Smooth muscle cell (in vitro differentiated cells): ENCODE results near the gene ZNF22. TPM values are rescaled to one million over a fixed set of nuclear protein-coding genes. Genes with fewer than 3 reads are reported as not detected.
A peak's percentile ranks its signal among the peaks of the same experiment; 100 is the strongest.

Experiments used
- DNase-seq: peaks from one replicate; lab custom pipeline; 2025; ENCODE audit not compliant: unreplicated experiment; lab: John Stamatoyannopoulos, UW
- H2AFZ ChIP-seq: fragments of 200-600 bp; sonication (generic); 2 replicates; pipeline ENCODE4 v1.6.0; 2016; ENCODE audit warnings: antibody characterized with exemption, low read depth, mild to moderate bottlenecking
- H3F3A ChIP-seq: fragments of 200-600 bp; sonication (generic); 2 replicates; pipeline ENCODE4 v1.6.0; 2017; ENCODE audit warnings: antibody characterized with exemption, low read depth
- H3K27ac ChIP-seq: fragments of 200-600 bp; sonication (generic); 2 replicates; pipeline ENCODE4 v1.5.1; 2016; ENCODE audit warnings: low read depth, mild to moderate bottlenecking
- H3K27me3 ChIP-seq: fragments of 200-600 bp; sonication (generic); 2 replicates; pipeline ENCODE4 v1.6.1; 2016; ENCODE audit warnings: low read depth, mild to moderate bottlenecking
- H3K36me3 ChIP-seq: fragments of 200-600 bp; sonication (generic); 2 replicates; pipeline ENCODE4 v1.5.1; 2016; ENCODE audit warnings: low read depth
- H3K4me1 ChIP-seq: fragments of 200-600 bp; sonication (generic); 2 replicates; pipeline ENCODE4 v1.5.1; 2016; ENCODE audit warnings: low read depth
- H3K4me2 ChIP-seq: fragments of 200-600 bp; sonication (generic); 2 replicates; pipeline ENCODE4 v1.6.0; 2016; ENCODE audit warnings: mild to moderate bottlenecking
- H3K4me3 ChIP-seq: fragments of 200-600 bp; sonication (generic); 2 replicates; pipeline ENCODE4 v1.5.1; 2016; ENCODE audit warnings: mild to moderate bottlenecking
- H3K79me2 ChIP-seq: fragments of 200-600 bp; sonication (generic); 2 replicates; pipeline ENCODE4 v1.6.0; 2016; ENCODE audit warnings: low read depth, mild to moderate bottlenecking
- H3K9ac ChIP-seq: fragments of 200-600 bp; sonication (generic); 2 replicates; pipeline ENCODE4 v1.6.0; 2016; ENCODE audit warnings: low read depth
- H3K9me3 ChIP-seq: fragments of 200-600 bp; sonication (generic); replicated peaks from 2 replicates; pipeline ENCODE4 v1.5.1; 2016; ENCODE audit warnings: low read depth
- H4K20me1 ChIP-seq: fragments of 200-600 bp; sonication (generic); 2 replicates; pipeline ENCODE4 v1.6.0; 2016; ENCODE audit warnings: low read depth
- WGBS: methylation state at CpG from one replicate; pipeline ENCODE4 v1.1.7; 2016; ENCODE audit warnings: low lambda C conversion rate; 5-methylcytosine and 5-hydroxymethylcytosine counted together
- polyA plus RNA-seq: library from polyadenylated mRNA; unstranded; fragments of >200 nt; fragmentation: Nextera tagmentation; extraction: Ambion mirVana; gene quantifications from 2 replicates; pipeline ENCODE4 v1.2.1, GENCODE V29; 2016
- total RNA-seq: library from RNA; depleted of rRNA; stranded (reverse); fragments of >200 nt; gene quantifications from 2 replicates; pipeline ENCODE4 v1.2.3, GENCODE V29; 2014
- TF ChIP-seq, protein P1 (sequence below): fragments of 200-600 bp; sonication (generic); IDR thresholded peaks from 2 replicates; pipeline ENCODE4 v1.5.1; 2017; ENCODE audit warnings: borderline replicate concordance, mild to moderate bottlenecking, antibody characterized with exemption; ENCODE audit not compliant: insufficient read depth, poor library complexity, severe bottlenecking

ZNF22 gene
- total and polyA plus RNA-seq, 2 experiments from 2014 or later = 30.7 to 38.9 TPM

- 75% methylated on average over 12 of the region's 12 CpGs for WGBS
- no peaks in the 10 kb centered on the region for H3K27me3 ChIP-seq
- H3K9ac ChIP-seq = peak overlapping the region; percentile 84
- peak overlapping the region; percentile 66 for H3K4me3 ChIP-seq
- peaks cover 10% of the 10 kb centered on the region for H3K4me1 ChIP-seq
- H3K36me3 ChIP-seq = peaks cover 13% of the 10 kb centered on the region
- peaks cover 37% of the 10 kb centered on the region for H3K79me2 ChIP-seq
- no peaks in the 10 kb centered on the region for H3K9me3 ChIP-seq
- no peaks in the 10 kb centered on the region for H3F3A ChIP-seq
- H3K4me2 ChIP-seq = peak overlapping the region; percentile 87
- no peaks in the 10 kb centered on the region for H4K20me1 ChIP-seq
- peak overlapping the region; percentile 73 for H2AFZ ChIP-seq
- TF ChIP-seq, protein P1, sequence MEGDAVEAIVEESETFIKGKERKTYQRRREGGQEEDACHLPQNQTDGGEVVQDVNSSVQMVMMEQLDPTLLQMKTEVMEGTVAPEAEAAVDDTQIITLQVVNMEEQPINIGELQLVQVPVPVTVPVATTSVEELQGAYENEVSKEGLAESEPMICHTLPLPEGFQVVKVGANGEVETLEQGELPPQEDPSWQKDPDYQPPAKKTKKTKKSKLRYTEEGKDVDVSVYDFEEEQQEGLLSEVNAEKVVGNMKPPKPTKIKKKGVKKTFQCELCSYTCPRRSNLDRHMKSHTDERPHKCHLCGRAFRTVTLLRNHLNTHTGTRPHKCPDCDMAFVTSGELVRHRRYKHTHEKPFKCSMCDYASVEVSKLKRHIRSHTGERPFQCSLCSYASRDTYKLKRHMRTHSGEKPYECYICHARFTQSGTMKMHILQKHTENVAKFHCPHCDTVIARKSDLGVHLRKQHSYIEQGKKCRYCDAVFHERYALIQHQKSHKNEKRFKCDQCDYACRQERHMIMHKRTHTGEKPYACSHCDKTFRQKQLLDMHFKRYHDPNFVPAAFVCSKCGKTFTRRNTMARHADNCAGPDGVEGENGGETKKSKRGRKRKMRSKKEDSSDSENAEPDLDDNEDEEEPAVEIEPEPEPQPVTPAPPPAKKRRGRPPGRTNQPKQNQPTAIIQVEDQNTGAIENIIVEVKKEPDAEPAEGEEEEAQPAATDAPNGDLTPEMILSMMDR = no peak
- peak overlapping the region; percentile 75 for H3K27ac ChIP-seq
- no peak for DNase-seq
These were observed 478 bp upstream of the ZNF22 start for GRCh38 chr10:45000138-45000751.

GRCh38 chr10:45001381-45002148, 842 bp downstream of the ZNF22 start:
- WGBS = 22% methylated on average over 13 of the region's 13 CpGs
- H2AFZ ChIP-seq = peak overlapping the region; percentile 77

GRCh38 chr10:45003432-45004000, 2.8 kb downstream of the ZNF22 start:
- Histone ChIP-seq H3K9me3 (no peaks in the 10 kb centered on the region), H3K9ac (no peak overlapping the region)
- DNase-seq = no peak

More at GRCh38 chr10:45001381-45002148, 842 bp downstream of the ZNF22 start:
- no peaks in the 10 kb centered on the region for H4K20me1 ChIP-seq
- H3K79me2 ChIP-seq = peaks cover 37% of the 10 kb centered on the region
- no peaks in the 10 kb centered on the region for H3F3A ChIP-seq
- TF ChIP-seq, protein P1 = peak; percentile 7
- H3K27ac ChIP-seq = peak overlapping the region; percentile 75
- H3K9ac ChIP-seq = peak overlapping the region; percentile 84
- H3K27me3 ChIP-seq = no peaks in the 10 kb centered on the region
- H3K9me3 ChIP-seq = no peaks in the 10 kb centered on the region
- H3K36me3 ChIP-seq = peaks cover 13% of the 10 kb centered on the region
- peaks cover 10% of the 10 kb centered on the region for H3K4me1 ChIP-seq
- H3K4me2 ChIP-seq = peak overlapping the region; percentile 87
- H3K4me3 ChIP-seq = peak overlapping the region; percentile 66
- DNase-seq = no peak

More at GRCh38 chr10:45003432-45004000, 2.8 kb downstream of the ZNF22 start:
- H3K4me3 ChIP-seq = no peak overlapping the region
- H3K4me1 ChIP-seq = peaks cover 10% of the 10 kb centered on the region
- H4K20me1 ChIP-seq = no peaks in the 10 kb centered on the region
- no peaks in the 10 kb centered on the region for H3K27me3 ChIP-seq
- TF ChIP-seq, protein P1 = no peak
- H3K36me3 ChIP-seq = peaks cover 13% of the 10 kb centered on the region
- no peak overlapping the region for H3K27ac ChIP-seq
- WGBS = over 99% methylated on average over 10 of the region's 10 CpGs
- H3K4me2 ChIP-seq = no peak overlapping the region
- peaks cover 37% of the 10 kb centered on the region for H3K79me2 ChIP-seq
- no peak overlapping the region for H2AFZ ChIP-seq
- H3F3A ChIP-seq = no peaks in the 10 kb centered on the region
